GM12874 (cell line): ENCODE results near the gene ZFYVE21.

Experiments used
- TF ChIP-seq, protein P1 (sequence below): IDR thresholded peaks from 2 replicates; pipeline ENCODE4 v1.5.1; 2011; ENCODE audit warnings: low read depth, mild to moderate bottlenecking, control low read depth, low read length, moderate library complexity; ENCODE audit not compliant: insufficient read depth

Gene ZFYVE21

DNA sequence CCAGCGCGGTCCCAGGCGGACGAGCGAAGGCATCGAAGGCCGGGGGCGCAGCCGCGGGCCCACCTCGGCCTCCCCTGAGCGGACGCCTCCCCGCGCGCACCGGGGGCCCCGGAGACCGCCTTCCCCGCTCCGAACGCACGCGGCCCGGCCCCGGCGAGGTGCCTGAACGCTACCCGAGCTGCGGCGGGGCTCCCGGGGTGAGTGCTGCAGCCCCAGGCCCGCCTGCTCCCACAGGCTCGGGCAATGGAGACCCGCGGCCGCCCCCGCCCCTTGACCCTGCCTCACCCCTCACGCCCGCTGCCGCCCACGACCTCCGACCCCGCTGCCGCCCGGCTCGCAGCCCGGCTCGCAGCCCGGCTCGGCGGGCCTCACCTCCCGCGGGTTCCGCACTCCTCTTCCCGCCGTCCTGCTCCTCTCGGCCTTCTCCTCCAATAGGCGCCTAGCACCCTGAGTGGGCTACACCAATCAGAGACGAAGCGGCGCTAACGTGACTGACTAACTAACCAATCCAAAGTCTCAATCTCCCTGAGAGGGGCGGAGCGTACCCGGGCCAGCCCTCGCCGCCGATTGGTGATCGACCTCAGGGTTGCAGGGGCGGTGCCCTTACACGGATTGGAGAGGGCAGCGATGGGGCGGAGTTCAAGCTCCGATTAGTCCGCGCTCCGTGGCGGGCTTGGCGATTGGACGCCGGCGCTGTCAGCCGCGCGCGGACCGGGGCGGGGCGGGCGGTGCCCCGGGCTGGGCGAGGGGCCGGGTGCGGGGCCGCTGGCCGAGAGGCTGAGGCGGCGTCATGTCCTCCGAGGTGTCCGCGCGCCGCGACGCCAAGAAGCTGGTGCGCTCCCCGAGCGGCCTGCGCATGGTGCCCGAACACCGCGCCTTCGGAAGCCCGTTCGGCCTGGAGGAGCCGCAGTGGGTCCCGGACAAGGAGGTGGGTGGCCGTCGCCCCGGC, at the start of gene ZFYVE21, which contains the start of gene XRCC3:
Gene ZFYVE21 (plus strand): TSS at position 759 of the 949 bp plus-strand sequence. CDS start 32 bp downstream, at position 791.
Gene XRCC3 (minus strand): TSS at position 400 of the 949 bp plus-strand sequence. CDS start 4,364 bp downstream, outside the sequence.
- TF ChIP-seq, protein P1, sequence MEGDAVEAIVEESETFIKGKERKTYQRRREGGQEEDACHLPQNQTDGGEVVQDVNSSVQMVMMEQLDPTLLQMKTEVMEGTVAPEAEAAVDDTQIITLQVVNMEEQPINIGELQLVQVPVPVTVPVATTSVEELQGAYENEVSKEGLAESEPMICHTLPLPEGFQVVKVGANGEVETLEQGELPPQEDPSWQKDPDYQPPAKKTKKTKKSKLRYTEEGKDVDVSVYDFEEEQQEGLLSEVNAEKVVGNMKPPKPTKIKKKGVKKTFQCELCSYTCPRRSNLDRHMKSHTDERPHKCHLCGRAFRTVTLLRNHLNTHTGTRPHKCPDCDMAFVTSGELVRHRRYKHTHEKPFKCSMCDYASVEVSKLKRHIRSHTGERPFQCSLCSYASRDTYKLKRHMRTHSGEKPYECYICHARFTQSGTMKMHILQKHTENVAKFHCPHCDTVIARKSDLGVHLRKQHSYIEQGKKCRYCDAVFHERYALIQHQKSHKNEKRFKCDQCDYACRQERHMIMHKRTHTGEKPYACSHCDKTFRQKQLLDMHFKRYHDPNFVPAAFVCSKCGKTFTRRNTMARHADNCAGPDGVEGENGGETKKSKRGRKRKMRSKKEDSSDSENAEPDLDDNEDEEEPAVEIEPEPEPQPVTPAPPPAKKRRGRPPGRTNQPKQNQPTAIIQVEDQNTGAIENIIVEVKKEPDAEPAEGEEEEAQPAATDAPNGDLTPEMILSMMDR = no peak

DNA sequence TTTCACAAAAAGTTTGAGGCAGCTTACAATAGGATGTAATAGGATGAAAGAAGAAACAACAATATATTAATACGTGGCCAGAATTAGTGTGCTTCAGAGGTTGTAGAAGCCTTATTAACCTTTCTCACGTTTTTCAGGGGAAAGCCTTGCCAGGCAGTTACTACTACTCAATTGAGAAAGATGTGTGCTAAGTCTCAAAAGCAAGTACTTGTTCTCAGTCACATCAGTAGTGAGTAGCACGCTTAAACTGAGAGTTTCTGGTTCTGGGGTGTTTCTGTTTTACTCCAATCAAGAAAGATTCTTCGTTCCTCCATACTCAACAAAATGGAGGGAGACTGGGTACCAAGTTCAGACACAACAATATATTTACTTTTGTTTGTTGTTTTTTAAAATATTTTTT, 47.9 kb upstream of the ZFYVE21 start:
- TF ChIP-seq, protein P1 = no peak

DNA sequence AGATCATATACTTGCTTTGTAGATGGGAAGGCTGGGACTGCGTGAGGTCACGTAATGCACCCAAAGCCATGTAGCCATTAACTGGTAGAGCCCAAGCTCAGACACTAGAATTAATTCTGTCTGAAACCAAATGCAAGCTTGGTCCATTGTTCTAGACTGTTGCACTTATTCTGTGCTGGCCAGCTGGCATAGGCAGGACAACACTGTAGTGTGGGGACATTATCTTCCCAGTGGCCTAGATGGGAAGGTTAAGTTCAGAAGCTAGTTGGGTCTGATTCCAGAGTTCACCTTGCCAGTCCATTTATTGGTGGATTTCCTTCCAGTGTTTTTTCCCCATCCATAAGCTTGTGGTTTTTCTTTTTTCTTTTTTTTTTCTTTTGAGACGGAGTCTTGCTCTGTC, 47.5 kb upstream of the ZFYVE21 start:
- TF ChIP-seq, protein P1 = no peak

DNA sequence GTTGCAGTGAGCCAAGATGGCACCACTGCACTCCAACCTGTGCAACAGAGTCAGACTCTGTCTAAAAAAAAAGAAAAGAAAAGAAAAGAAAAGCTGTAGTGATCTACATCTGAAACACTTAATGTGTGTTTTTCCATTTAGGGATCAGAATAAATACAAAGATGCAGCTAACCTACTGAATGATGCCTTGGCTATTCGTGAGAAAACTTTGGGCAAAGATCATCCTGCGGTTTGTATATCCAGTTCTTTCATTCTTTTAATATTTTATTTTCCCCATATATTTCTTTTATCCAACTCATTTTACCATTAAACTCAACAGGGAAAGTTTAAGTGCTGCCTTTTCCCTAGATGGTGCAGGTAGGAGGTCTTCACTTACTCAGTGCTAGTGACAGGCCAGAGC, 46.2 kb upstream of the ZFYVE21 start:
- TF ChIP-seq, protein P1 = no peak

DNA sequence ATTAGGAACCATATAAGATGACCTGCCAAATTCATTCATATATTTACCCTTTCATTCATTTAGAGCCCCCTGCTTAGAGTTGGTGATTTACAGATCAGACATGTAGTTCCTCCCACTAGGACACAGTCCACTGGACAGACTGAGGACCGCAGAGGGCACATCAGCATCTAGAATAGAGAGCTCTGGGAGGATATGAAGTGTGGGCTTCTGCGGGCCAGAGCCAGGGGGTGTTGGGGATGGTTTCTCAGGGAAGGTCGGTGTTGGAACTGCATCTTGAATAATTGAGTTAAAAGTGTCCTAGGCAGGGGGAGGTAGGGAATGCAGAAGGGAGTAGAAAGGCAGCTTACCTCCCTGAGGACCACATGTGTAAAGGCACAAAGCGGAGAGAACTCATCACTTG, 43.7 kb upstream of the ZFYVE21 start:
- TF ChIP-seq, protein P1 = no peak

DNA sequence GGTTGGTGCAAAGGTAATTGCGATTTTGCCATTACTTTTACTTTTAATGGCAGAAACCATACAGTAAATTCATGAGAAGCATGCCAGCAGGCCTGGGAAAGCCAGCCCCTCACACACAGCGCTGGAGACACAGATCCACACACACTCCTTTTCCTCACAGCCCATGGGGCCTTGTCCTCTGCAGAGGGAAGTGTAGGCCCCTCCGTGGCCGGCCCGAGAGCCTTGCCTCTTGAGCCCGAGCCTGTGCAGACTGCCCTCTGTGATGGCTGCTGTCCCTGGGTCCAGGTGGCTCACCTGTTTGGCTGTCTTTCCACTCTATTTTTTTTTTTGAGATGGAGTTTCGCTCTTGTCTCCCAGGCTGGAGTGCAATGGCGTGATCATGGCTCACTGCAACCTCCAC, 39.7 kb upstream of the ZFYVE21 start:
- TF ChIP-seq, protein P1 = no peak

DNA sequence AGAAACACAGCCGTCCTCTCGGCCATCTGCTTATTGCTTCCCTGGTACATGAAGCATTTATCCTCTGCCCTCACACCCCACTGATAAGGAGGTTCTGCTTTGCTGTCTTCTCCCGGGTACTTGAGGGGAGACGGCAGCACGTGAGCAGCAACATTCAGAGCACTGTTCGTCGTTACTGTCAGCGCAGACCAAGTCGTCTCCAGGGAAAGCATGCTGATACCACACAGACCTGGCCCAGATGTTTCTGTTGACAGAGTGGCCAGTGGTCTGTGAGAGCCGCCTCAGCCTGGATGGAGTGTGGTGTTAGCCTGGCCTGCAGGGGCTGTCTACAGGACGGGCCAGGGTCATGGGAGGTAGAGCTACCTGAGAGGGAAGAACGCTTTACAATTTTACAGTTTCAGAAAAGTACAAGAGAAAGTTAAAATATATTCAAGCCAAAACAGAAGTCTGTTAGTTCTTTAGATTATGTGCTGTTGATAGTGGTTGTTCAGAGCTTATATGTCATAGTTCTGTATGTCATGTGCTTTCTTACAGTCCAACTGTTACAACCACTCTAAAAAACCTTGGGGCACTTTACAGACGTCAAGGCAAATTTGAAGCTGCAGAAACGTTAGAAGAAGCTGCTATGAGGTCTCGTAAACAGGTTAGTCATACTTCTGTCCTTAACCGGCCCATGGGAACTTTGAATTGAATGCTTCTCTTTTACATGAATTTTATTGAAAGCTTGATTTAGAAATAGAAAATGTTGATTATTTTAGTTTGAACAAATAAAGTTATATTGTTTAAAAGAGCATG, 38.5 kb upstream of the ZFYVE21 start:
- TF ChIP-seq, protein P1 = no peak
